ENCODE measurements around the gene NUMB.

DNA sequence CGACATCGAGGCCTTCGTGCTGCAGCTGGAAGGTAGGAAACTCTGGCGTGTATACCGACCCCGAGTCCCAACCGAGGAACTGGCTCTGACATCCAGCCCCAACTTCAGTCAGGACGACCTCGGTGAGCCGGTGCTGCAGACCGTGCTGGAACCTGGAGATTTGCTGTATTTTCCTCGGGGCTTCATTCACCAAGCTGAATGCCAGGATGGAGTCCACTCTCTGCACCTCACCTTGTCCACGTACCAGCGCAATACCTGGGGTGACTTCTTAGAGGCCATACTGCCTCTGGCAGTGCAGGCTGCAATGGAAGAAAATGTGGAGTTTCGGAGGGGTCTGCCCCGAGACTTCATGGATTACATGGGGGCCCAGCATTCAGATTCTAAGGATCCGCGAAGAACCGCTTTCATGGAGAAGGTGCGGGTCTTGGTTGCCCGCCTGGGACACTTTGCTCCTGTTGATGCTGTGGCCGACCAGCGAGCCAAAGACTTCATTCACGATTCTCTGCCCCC lies 33.8 kb upstream of the NUMB start:
- TF ChIP-seq EZH2phosphoT487 (IDR thresholded peaks at IDR 0.05; ENCODE audit: borderline replicate concordance, low read length) (no peak), EZH2 (IDR thresholded peaks at IDR 0.05; ENCODE audit: low read length, unreplicated experiment) (no peak)
- TF ChIP-seq, protein P1, sequence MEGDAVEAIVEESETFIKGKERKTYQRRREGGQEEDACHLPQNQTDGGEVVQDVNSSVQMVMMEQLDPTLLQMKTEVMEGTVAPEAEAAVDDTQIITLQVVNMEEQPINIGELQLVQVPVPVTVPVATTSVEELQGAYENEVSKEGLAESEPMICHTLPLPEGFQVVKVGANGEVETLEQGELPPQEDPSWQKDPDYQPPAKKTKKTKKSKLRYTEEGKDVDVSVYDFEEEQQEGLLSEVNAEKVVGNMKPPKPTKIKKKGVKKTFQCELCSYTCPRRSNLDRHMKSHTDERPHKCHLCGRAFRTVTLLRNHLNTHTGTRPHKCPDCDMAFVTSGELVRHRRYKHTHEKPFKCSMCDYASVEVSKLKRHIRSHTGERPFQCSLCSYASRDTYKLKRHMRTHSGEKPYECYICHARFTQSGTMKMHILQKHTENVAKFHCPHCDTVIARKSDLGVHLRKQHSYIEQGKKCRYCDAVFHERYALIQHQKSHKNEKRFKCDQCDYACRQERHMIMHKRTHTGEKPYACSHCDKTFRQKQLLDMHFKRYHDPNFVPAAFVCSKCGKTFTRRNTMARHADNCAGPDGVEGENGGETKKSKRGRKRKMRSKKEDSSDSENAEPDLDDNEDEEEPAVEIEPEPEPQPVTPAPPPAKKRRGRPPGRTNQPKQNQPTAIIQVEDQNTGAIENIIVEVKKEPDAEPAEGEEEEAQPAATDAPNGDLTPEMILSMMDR (conservative IDR thresholded peaks at IDR 0.05; ENCODE audit: low read depth, low read length): no peak
